ENCODE data around the gene ERCC2.
"Not testable (repeated sequence)": the region's sequence is repeated elsewhere in the genome, so short reads cannot be mapped to it uniquely, and the experiment has no call there.

Gene ERCC2

DNA sequence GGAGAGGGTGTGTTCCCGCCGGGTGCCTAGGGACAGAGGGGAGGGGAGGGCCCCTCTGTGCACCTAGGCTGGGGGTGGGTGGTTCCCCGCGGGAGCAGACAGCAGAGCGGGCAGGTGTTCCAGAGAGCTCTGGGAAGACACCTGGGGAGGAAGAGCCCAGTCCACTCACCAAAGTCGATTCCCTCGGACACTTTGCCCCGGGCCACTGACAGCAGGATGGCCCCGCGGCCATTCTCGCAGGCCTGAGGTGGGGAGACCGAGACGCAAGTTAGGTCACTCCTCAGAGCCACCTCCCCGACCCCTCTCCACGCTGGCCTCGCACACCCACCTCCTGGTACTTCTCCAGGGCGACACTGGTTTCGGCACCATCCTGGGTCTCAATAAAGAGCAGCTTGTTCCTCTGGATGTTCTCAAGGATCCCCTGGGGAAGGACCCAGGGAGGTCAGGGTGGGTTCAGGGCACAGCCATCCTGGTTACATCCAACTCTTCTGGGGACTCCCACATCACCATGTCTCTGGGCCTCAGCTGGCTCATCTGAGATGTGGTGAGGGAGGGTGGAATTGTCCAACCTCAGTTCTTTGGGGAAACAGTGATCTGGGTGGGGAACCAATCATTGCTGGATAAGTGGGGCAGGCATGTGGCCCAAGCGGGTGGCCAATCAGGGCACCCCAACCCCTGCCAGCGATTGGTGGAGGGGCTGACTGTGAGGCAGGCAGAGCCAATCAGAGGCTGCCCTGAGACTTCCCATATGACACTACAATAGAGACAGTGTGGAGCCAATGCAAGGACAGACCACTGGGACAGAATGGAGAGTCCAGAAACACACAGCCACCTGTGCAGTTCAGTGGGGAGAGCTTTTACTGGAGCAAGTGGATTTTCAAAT, 17.2 kb downstream of the ERCC2 start:
- DNase-seq = no peak

DNA sequence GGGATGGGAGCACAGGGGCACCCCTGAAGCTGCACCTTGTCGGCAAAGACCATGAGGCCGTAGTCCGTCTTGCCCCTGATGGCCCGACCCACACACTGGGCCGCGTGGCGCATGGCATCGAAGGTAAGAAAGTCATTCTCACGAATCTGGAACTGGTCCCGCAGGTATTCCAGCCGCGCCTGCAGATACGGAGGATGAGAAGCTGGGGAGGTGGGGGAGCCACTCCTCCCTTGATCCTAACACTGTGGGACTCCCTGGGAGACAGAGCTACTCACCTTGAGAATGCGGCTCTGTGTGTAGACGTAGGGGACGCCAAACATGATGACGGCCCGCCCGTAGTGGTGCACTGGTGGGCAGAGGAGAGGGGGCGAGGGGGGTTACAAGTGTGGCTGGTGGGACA, 17.9 kb downstream of the ERCC2 start:
- no peak for DNase-seq

DNA sequence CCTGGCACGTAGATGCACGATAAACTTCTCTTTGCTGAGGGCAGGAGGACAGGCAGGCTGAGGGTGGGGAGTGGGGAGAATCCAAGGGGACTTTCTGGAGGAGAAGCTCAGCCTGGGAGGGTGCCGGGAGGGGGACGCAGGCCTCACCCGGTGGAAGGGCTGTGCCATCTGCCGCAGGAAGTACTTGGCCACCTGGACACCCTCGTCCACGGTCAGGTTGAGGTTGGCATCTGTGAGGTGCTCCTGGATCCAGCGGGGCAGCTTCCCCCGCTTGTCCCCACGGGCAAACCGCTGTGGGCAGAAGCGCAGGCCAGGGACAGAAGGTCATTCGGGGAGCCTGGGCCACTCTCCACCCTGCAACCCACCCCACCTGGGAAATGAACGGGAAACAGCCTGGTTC, 18.3 kb downstream of the ERCC2 start:
- DNase-seq = no peak

DNA sequence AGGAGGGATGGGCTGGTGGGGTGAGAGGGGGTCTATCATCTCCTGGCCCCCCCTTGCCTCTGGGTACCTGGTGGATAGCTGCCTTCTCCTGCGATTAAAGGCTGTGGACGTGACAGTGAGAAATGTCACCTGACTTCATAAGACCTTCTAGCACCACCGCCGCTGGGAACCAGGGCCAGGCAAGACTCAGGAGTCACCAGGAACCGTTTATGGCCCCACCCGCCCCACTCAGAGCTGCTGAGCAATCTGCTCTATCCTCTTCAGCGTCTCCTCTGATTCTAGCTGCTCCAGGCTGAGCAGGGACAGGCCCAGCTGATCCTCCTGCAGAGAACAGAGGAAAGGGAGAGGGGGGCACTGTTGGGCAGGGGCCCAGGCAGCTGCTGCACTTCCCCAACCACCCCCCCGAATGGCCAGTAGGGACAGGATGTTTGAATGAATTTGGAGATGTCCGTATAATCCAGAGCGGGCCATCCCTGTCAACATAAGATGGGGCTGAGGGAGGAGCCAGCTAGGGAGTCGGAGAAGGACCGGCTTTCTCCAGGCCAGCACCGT, 18.9 kb downstream of the ERCC2 start:
- no peak for DNase-seq

DNA sequence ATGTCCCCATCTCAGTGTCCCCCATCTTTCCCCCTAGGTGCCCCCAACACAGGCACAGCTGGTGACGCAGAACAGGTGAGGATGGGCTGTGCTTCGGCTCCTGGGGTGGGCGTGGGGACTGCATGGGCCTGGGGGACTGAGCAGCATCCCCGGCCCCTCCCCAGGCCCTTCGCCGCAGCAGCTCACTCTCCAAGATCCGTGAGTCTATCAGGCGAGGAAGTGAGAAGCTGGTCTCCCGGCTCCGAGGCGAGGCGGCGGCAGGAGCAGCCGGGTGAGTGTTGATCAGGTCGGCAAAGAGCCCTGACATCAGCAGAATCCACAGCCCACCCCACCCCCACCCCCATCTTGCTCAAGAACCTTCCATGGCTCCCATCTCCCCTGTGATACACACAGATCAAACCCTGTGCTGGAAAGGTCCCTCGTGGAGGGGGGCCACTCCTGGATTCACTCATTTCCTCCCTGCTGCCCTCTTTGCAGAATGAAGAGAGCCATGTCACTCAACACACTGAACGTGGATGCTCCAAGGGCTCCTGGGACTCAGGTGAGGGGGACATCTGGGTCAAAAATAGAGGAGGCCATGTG, 19.8 kb downstream of the ERCC2 start:
- no peak for DNase-seq

DNA sequence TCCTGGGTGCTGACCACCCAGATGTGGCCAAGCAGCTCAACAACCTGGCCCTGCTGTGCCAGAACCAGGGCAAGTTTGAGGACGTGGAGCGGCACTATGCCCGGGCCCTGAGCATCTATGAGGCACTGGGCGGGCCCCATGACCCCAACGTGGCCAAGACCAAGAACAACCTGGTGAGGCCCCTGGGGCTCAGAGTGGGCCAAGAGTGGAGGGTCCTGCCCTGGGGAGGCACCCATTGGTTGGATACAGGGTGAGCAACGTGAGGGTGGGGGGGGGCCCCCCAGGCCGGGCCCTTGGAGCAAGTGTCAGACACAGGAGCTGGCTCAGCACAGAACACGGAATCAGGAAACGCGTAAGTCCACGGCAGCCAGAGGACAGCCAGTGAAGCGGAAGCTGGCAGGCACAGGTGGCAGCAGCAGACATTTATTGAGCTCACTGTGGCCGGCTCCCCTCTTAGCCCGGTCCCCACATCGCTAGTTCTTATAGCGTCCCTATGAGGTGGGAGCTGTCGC, 20.9 kb downstream of the ERCC2 start:
- no peak for DNase-seq

DNA sequence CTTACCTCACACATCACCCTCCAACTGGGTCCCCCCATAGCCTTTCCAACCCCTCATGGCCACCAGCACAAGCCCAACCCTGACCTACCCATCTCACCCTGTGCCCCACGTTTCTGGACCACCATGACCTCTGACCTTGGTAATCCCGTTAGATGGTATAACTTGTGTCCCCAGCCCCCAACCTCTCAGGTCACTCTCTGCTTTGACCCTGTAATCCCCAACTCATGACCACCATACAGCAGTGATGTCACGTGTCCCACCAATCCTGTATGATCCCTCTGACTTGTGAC, 21.3 kb downstream of the ERCC2 start:
- DNase-seq = no peak

DNA sequence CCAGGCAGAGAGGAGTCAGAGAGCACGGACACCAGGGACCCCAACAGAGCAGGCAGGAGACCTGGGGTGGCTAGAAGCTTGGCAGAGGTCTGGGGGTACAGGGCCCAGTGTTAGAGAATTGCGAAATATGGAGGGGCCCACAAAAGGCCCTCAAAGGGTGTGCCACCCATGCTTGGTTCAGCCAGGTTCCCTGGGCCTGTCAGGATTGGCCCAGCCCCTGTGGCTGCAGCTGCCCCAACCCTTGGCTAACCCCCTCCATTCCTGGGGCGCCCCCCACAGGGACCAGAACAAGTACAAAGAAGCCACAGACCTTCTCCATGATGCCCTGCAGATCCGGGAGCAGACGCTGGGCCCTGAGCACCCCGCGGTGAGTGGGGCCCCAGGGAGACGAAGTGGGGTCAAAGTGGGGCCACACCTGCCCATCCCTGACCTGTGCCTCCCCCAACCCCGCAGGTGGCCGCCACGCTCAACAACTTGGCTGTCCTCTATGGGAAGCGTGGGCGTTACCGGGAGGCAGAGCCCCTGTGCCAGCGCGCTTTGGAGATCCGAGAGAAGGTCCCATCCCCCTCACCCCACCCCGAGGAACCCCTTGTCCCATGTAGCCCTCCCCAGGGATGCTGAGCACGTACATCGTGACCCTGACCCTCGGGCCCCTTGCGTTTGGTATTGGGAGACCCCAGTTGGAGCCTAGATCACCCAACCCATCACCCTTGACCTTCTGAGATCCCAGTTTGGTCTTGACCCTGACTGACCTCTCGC, 21.8 kb downstream of the ERCC2 start:
- no peak for DNase-seq

DNA sequence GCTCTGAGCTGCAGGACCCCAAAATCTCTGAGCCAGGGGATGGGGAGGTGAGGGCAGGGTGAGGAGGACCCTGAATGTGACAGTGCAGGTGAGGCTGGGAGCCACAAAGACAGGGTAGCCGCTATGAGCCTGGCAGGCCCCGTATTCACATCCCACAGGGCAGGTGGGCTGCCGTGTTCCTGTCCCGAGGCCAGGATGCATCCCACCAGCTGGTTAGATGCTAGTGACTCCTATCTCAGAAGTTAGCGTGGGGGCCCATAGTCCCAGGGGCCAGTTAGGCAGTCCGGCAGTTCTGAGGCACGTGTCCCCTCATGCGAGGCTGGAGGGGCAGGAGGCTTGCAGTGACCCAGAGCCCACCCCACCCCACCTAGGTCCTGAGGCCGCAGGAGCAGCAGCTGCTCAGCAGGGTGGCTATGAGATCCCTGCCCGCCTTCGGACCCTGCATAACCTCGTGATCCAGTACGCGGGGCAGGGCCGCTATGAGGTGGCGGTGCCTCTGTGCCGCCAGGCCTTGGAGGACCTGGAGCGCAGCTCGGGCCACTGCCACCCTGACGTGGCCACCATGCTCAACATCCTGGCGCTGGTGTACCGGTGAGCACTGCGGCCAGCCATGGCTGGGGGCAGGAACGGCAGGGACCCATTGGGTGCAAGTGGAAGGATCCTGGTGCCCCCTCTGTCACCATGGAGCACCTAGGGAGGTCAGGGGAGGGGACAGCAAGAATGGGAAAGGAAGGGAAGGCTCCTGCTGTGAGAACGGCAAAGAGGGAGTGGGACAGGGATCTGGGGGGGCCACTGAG, 22.6 kb downstream of the ERCC2 start:
- DNase-seq = no peak

DNA sequence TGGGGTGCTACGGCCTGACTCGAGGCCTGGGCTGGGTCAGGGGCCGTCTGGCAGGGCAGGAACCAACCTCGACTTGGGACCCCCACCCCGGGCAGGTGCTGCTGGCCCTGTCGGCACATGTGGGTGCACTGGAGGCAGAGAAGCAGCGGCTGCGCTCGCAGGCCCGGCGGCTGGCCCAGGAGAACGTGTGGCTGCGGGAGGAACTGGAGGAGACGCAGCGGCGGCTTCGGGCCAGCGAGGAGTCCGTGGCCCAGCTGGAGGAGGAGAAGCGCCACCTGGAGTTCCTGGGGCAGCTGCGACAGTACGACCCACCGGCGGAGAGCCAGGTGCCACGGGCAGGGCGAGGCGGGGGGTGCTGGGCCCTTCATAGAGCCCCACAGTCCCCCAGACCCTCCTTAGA, 23.9 kb downstream of the ERCC2 start:
- DNase-seq = no peak

DNA sequence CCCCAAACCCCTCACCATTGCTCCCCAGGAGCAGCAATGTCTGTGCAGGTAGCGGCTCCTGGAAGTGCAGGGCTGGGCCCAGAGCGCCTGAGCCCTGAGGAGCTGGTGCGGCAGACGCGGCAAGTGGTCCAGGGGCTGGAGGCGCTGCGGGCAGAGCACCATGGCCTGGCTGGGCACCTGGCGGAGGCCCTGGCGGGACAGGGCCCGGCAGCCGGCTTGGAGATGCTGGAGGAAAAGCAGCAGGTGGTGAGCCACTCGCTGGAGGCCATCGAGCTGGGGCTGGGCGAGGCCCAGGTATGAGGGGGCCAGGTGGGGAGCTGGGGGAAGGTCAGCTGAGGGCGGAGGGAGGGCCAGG, 24.9 kb downstream of the ERCC2 start:
- no peak for DNase-seq

DNA sequence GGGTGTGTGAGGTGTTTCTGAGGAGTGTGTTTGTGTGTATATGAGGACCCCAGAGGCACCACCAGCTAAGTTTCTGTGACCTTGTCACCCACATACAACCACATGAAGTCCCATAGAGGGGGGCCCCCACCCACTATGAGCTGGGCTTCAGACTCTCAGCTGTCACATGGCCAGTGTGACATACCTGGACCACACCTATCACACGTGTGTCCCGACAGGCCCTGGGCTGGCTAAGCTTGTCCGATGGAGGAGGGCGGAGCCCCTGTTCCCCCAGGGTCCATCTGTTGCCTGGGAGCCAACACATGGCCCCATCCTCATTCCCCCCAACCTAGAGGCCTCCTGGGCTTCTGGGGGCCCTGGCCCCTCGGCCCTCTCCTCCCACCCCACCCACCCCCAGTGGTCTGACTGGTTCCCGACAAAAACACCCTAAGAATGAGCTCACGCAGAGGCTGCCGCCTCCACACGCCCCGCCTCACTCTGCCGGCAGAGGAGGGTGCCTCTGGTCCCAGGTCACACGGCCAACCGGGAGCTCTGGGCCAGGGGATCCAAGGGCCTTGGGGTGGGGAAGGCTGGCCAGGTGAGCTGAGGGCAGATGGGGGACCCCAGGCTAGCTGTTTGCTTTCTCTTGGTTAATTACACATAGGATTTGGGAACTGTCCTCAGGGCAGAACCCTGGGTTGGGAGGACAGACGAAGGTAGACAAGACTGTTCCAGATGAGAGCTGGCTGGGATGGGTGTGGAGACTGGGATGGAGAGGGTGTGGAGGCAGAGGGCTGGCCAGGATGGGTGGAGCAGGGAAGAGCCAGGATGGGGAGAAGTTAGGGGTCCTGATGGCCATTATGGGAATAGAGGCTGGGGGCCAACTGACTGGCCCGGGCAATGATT, 25.5 kb downstream of the ERCC2 start:
- DNase-seq = no peak

DNA sequence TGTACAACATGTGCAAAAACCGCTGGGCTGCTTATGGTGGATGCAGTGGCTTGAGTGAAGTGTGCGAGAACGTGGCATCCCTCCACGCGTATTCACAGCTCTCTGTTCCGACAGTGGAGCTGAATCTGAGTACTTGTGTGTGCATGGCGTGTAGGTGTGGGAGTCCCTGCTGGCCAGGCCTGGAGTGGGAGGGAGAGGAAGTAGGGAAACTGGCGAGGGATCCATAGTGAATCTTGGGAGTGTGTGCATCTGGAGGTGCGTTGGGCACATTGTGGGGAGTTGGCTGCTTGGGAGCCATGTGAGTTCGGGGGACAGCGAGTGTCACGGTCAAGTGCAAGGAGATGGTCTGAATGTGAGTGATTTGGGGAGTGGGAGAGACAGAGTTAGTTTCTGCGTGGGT, 27.5 kb downstream of the ERCC2 start:
- DNase-seq = no peak

DNA sequence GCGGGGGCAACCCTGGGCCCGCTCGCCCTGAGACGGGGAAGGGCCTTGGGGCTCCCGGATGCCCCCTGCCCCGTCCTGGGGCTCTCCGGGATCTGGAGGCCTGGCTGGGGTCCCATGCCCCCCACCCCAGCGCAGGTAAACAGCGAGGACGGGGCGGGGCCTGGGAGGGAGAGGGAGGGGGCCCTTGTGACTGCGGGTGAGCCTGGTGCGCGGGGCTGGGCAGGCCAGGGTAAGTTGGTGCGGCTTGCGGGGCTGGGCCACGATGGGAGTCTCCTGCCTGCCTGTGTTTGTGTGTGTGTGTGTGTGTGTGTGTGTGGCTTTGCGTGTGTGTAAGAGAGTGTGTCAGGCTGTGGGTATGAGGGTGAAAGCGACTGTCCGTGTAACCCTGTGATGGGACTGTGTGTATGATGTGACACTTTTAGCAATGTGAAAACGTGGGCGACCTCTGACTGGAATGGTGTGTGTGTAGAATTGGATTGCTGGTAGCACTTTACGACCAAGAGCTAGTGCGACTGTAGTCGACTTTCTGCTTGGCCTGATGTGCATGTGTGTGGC, 29.4 kb downstream of the ERCC2 start:
- DNase-seq = no peak

DNA sequence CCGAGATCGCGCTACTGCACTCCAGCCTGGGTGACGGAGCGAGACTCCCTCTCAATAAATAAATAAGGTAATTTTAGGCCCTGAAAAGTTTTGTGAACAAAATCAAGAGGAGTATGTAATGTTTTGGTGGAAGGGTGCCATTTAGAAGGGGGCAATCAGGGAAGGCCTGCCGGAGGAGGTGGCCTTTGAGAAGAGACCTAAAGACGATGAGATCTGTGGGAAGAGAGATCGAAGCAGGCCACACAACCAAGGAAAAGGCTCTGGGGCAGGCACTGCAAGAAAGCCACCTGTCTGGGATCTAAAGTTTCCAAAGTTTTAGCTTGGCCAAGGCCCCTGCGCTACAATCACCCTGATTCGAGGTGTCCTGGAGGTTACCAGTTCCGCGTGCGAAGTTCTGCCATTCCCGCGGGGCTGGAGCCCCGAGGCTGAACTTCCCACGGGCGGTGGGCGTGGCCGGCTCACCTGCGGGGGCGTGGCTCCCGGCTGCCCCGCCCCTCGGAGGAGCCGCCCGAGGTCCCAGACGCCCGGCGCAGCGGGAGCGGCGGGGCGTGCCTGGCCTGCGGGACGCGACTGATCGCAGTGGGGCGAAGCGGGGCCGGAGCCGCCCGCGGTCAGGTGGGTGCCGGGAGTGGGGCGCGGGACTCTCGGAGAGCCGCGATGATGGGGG, 30.0 kb downstream of the ERCC2 start, which contains the start of gene KLC3:
Gene KLC3, plus strand, starts transcription at position 519 of the 667 bp plus-strand sequence. CDS start 4,792 bp downstream, outside the sequence.
- DNase-seq = no peak

DNA sequence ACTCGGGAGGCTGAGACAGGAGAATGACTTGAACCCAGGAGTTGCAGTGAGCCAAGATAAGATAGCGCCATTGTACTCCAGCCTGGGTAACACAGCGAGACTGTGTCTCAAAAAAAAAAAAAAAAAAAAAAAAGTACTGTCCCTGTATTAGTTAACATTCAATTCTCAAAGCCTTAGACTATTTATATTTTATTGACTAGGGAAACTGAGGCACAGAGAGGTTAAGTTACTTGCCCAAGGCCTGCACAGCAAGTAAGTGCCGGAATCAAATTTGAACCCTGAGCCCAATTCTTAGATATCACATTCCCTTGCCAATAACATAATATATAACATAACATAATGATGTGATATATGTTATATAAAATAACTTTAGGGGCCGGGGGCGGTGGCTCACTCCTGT, 30.7 kb downstream of the ERCC2 start:
- DNase-seq = no peak

DNA sequence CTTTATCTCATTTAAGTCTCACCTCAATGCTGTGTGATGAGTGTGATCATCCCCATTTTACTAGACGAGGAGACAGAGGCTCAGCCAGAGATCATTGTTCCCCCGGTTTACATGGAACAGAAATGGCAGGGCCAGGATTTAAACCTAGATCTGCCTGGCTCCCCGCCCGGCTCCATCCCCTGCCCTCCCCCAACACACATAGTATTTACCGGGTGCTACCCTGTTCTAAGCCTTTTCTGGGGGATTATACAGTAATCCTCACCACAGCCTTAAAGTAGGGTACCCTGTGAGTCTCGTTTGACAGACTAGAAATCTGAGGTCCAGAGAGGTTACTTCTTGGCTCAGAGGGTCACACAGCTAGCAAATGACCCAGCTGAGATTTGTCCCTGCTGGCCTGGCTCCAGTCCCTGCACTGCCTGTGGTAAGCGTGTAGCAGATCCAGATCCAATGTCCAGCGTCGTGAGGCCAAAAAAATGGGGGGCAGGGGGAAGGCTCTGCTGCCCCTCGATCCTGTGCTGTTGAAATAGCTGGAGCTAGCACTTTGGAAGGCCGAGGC, 33.6 kb downstream of the ERCC2 start:
- DNase-seq = no peak

DNA sequence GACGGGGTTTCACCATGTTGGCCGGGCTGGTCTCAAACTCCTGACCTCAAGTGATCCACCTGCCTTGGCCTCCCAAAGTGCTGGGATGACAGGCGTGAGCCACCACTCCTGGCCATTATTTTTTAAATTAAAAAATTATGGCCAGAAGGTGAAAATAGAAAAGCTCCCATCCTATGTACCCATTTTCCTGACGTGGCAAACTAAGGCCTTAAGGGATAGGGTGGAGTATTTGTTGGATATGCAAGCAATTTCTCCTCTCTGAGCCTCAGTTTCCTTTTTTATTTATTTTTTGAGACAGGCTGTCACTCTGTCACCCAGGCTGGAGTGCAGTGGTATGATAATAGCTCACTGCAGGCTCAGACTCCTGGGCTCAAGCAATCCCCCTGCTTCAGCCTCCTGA, 35.5 kb downstream of the ERCC2 start:
- not testable (repeated sequence) for DNase-seq

DNA sequence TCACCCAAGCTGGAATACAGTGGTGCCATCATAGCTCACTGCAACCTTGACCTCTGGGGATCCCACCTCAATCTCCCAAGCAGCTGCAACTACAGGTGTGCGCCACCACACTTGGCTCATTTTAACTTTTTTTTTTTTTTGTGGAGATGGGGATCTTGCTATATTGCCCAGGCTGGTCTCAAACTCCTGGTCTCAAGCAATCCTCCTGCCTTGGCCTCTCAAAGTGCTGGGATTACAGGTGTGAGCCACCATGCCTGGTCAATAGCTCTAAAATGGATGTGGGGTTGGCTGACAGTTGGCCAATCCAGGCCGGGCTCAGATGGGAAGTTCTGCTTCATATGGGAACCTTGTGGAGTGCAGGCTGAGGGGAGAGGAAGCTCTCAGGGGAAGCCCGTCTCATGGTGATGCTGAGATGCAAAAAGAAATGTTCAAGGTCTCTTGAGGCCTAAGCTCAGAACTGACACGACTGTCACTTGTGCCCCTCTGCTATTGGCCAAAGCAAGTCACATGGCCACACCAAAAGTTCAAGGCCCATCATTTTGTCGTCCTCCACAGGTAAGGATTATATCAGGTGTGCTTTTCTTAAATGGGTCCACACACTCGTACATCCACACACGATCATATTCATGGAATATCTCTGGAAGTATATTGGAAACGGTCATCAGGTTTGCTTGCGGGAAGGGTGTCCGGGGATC, 36.6 kb downstream of the ERCC2 start:
- DNase-seq = no peak

DNA sequence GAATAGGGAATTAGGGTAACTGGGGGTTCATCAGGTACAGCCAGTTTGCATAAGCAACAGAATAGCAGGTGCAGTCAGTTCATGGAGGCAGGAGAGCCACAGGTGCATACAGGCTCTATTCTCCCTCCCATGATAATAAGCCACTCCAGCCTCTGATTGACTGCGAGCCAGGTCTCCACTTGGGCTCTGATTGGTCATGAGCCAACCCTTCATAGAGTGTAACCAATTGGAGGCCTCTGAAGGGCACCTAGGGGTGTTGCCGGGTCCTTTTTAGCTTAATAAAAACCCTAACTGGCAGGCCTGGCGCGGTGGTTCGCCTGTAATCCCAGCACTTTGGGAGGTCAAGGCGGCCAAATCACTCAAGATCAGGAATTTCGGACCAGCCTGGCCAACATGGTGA, 39.0 kb downstream of the ERCC2 start:
- no peak for DNase-seq

All from HCEC 1CT (cell line).